HG02981 (cell line): ENCODE measurements around the gene MXD3.

Experiments used
- ATAC-seq: cut with Tn5 transposase; IDR thresholded peaks from one replicate; pipeline ENCODE4 v1.9.1; 2021; ENCODE audit warnings: mild to moderate bottlenecking, moderate library complexity; ENCODE audit not compliant: unreplicated experiment

MXD3 gene

DNA sequence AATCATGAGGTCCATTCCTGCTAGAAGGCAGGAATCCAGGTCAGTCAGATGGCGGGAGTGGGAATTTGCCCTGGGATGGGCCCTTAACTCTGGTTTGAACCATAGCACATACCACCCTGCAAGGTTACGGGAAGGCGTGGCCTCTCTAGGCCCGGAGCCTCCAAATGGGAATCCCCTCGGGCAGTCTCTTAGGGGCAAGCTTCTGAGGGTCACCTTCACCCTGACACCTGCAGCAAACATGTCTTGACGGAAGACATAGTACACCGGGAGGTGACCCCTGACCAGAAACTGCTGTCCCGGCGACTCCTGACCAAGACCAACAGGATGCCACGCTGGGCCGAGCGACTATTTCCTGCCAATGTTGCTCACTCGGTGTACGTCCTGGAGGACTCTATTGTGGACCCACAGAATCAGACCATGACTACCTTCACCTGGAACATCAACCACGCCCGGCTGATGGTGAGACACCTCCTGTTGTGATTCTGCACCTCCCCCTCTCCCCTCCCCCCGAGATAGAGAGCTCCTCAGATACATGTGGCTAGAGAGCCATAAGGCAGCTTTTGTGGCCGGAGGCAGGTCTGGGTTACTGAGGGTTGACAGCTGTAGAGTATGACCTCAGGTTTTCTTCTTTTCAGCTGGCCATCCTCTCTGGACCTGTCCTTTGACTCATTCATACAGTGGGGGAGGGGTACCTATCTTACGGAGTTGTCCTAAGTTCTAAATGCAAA, 7.1 kb downstream of the MXD3 start:
- ATAC-seq, result no peak

DNA sequence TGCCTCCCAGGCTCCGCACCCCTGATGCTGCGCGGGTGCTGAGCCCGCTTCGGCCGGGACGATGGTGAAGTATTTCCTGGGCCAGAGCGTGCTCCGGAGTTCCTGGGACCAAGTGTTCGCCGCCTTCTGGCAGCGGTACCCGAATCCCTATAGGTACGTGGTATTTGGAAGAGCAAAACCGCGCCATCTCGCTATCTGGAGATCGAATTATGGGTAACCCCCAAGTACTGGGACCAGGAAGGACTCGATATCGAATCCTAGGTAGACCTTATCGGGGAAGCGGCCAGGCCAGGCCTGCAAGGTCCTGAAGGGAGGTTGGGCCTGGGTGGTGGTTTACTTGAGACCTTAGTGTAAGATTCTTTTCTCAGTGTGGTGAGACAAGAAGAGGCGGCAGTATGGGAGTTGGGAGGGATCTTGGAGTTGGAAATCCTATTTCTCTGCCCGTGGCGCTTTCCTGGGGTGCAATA, 7.7 kb downstream of the MXD3 start:
- peak; percentile 5 for ATAC-seq

DNA sequence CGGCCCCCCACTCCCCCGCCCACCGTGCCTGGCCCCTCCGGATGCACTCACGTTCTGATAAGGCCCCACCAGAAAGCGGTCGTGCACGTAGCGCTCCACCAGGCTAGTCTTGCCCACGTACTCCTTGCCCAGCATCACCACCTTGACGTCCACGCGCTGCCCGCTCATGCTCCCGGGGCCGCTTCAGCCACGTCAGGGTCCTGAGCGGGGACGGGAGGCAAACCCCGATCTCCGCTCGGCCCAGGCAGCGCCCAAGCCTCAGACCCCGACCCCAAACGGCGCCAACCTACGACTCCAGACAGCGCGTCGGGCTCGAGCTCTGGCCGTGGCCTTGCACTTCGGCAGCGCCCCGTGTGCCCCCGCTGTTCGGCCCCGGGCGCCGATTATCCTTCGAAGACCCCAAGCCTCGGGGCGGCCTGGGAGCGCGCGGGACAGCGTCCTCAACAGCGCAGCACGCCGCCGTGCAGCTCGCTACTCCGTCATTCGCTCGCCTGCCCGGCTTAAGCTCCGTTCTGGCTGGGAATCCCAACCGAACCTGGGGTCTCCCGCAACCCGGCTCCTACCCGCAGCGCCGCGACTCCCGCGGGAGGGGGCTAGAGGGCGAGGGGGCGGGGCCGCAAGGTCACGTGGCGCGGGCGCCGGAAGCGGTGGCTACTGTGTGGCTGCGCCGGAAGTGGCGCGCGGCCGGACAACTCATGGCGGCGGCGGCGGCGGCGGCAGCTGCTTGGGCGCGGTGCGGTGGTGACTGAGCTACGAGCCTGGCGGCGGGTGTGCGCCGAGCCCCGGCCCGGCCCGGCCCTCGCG, 8.4 kb downstream of the MXD3 start, which contains the start of the genes PRELID1 and RAB24:
Gene PRELID1, plus strand, starts transcription at position 679 of the 804 bp plus-strand sequence. CDS start 187 bp downstream, outside the sequence.
Gene RAB24, minus strand, starts transcription at position 599 of the 804 bp plus-strand sequence. Its CDS starts 431 bp downstream, at position 168.
- peak; percentile 58 for ATAC-seq

DNA sequence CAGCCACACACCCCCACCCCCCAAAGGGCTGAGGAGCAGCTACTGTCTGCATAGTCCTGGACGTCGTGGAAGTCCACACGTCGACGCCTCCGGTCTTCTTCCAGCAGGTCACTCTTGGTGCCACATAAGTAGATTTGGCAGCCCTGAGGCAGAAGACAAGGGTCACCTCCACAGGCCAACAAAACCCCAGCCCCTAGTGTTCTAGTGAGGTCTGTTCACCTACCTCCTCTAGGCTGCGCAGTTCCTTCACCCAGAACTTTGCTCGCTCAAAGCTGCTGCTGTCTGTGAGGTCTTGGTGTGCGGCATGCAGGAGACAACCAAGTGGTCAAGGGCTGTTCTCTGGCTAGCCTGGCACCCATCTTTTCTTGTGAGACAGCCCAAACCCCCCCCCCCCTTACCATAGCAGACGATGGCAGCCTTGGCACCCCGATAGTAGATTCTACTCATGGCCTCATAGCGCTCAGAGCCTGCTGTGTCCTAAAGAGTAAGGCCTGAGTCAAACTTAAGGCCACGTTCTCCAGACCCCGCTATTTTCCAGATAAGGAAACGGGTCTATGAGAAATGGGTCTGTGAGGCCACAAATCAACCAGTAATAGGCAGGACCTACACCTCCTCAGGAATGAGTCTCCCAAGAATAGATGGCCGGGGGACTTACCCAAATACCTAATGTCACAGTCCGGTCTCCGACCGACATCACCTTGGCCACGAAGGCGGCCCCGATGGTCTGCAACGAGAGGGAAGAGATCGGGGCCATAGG, 9.2 kb downstream of the MXD3 start:
- ATAC-seq, result no peak

DNA sequence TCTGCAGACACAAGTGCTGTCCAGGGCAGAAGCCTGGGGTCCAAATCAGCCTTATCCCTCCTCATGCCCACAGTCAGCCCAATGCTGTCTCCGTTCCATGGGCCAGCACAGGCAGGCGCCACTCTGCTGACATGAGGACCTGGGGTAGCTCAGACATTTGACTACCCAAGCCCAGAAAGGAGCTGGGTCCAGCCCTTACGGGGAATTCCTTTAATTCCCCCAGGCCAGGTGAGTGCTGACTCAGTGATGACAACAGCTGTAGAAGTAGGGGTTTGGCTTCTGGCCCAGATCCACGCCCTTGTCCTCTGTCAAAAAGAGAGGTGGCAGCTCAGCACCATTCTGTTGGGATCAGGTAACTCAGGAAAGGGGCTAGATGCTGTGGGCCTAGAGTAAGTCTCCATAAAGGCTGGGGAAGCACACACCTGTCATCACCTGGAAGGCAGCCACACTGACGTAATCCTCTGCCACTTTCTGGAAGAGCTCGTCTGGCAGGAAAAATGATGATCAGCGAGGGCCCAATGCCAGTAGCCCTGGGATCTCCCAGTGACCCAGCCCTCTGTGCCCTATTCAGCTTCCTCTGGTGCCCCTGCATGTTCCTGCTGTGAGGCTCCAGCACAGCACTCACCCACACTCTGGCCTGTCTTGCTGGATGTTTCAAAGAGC, 10.1 kb downstream of the MXD3 start:
- ATAC-seq, result no peak

DNA sequence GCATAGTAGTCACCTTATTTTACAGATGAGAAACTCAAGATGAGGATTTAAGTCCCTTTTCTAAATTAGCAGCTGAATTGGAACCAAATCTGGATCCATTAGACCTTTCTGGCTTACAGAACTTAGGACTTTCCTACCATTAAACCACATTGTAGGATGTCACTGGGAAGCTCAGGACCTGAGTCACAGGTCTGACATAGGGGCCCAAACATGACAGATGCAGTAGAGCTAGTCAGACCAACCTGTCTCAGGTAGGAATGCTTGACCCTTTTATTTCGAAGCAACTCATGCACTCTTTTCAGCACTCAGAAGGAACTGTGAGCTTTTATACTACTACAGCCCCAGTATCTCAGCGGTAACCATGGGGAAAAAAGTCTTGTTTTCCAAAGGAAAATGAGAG, 10.7 kb downstream of the MXD3 start:
- no peak for ATAC-seq

DNA sequence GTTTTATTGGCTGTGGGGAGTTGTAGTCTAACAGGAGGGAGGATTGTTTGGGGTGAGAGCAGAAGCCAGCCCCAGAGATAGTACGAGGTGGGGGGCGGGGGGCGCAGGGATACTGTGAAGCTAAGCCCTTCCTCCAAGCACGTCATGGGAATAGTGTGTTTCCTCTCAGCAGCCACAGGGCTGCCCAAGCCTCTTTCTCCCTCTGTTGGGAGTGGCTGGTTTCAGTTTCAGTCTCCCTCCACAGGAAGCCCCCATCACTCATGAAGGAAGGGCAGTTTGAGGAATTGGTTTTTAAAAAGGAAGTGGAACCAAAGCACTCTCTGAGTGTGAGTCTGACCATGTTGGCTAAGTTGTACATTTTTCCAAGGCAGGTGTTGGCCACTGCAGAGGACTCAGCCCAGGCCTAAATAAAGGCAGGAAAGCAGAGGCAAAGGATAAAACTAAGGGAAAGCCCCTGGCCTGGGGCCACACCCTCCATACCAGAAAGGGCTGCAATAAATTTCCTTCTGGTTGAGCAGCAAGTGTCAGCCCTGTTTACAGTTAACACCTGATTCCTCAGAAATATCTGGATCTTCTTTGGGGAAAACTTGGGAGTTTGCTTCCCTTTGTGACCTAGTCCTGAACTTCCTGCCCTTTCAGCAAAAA, 11.3 kb downstream of the MXD3 start:
- ATAC-seq, result peak; percentile 55

DNA sequence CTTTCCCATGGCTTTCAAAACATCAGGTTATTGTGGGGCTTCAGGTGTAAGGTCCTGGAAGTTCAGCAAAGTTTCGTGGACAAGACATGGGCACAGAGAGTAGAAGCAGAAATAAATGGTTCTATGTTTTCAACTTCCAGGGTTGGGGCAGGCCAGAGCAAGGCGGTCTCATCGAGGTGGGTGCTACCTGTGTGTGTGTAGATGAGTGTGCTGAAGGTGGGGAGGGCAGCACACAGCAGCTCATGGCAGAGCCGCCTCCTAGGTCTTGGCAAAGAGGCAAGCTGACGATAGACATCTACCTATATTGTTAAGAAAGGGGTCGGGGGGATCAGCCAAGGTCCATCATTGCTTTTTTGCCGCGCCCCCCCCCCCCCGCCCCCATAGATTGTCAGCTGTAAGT, 12.0 kb downstream of the MXD3 start:
- ATAC-seq, result no peak

DNA sequence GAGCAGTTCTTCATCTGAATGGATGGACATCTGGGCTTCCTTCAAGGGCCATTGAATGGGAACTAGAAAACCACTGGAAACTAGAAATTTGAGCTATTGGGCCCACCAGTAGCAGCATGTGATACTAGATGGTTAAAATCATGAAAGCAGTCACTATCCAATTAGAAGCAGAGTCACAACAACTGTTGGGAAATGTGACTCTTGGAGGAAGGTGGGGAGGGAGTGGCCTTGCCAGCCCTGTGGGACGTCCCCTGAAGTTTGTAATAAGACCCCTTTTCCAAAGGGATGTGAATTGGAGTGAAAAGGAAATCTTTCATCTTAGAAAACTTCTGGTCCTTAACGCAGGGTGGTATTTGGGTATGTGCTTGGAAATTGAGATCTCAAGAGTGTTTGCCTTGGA, 13.8 kb downstream of the MXD3 start:
- no peak for ATAC-seq

DNA sequence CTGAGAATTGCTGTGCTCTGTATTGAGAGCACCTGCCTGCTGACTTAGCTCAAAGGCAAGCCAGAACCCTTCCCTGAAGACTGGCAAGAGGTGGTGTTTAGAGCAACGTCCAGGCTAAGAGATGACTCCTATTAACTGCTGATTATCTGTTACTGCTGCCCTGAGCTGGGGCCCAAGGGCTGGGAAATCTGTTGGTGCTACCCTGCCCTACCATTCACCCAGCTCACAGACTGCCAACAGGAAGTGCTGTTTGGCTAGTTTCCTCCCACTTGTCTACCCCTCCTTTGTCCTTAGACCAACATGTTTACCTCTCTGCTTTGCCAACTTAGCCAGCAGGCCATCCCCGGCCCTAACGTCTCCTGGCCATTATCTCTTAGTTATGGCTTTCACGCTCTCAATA, 15.1 kb downstream of the MXD3 start:
- ATAC-seq, result no peak

GRCh38 chr5:177295924-177296323, 15.8 kb downstream of the MXD3 start:
- ATAC-seq, result no peak

- no peak for ATAC-seq
These were observed 17.1 kb downstream of the MXD3 start for GRCh38 chr5:177294632-177295031.

- no peak for ATAC-seq
These were observed 17.7 kb downstream of the MXD3 start for GRCh38 chr5:177293819-177294581.

- ATAC-seq, result no peak
These were observed 20.0 kb downstream of the MXD3 start for GRCh38 chr5:177291735-177292134.

GRCh38 chr5:177290816-177291596, 20.7 kb downstream of the MXD3 start:
- ATAC-seq, result no peak

- no peak for ATAC-seq
These were observed 23.5 kb downstream of the MXD3 start for GRCh38 chr5:177288191-177288590.

GRCh38 chr5:177276886-177277285, 34.8 kb downstream of the MXD3 start:
- ATAC-seq, result no peak

DNA sequence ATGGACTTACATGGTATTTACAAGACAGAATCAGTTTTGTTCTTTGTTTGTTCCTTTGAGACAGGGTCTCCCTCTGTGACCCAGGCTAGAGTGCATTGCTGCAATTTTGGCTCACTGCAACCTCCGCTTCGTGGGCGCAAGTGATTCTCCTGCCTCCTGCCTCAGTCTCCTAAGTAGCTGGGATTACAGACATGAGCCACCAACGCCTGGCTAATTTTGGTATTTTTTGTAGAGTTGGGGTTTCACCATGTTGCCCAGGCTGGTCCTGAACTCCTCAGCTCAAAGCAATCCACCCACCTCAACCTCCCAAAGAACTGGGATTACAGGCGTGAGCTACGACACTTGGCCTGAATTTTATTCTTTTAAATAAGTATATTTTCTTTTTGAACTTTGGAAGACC, 35.8 kb downstream of the MXD3 start:
- no peak for ATAC-seq

DNA sequence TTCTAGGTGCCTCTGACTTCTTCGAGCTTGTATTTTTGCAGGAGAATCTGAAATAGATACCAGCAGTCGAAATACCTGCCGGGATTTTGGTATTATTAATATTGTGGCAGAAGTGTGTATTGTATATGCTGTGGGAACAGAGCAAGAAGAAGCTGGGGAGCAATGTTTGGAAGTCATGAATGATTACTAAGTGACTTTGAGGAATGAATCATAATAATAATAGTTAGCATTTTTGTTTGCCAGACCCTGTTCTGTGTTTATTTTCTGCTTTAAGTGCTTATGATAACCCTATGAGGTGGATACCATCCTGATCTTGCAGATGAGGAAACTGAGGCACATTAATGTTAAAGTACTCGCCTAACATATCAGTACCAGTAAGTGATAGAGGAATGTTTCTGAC, 40.6 kb downstream of the MXD3 start:
- no peak for ATAC-seq
